Hematopoietic multipotent progenitor cell treated with erythropoietin and hydrocortisone succinate and interleukin-3 and kit ligand, for 4 days (in vitro differentiated cells): ENCODE results near the gene ANKRD35.

Experiments
- DNase-seq: peaks from one replicate; pipeline ENCODE4 v3.0.0-alpha.2; 2015

Gene ANKRD35

DNA sequence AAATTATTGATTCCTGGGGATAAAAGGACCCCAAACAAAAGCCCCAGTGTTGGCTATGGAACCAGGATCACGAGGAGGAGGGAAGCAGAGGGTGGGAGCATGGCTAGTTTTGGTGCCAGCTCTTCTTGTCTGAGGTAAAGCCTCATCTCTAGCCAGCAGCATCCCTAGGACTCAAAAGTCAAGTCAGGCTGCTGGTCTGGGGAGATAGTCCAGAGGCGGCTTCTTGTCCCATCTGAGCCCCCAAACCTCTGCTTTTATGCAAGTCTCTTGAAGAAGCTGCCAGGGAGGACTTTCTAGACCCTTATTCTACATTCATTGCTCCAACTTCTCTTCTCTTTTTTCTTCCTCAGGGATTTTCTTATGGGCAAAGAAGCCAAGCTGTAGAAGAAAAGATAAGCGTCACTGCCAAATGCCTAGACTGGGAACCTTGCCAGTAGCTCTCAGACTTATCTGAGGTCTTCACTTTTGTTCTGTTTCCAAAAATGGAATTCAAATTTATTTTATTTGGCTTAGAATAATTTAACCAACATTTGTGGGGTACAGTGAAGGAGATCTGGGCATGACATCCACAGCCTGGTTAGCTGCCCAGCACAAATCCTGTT, 6.9 kb upstream of the ANKRD35 start:
- peak; percentile 90 for DNase-seq

- DNase-seq: peak; percentile 82
Measured at GRCh38 chr1:145891587-145892485, 6.2 kb upstream of the ANKRD35 start.

- no peak for DNase-seq
Measured at GRCh38 chr1:145891143-145891542, 5.5 kb upstream of the ANKRD35 start.

- DNase-seq: no peak
Measured at GRCh38 chr1:145889722-145890121, 4.1 kb upstream of the ANKRD35 start.

- no peak for DNase-seq
Measured at GRCh38 chr1:145887631-145888030, 2.0 kb upstream of the ANKRD35 start.

GRCh38 chr1:145886816-145887215, 1.1 kb upstream of the ANKRD35 start:
- DNase-seq: no peak

DNA sequence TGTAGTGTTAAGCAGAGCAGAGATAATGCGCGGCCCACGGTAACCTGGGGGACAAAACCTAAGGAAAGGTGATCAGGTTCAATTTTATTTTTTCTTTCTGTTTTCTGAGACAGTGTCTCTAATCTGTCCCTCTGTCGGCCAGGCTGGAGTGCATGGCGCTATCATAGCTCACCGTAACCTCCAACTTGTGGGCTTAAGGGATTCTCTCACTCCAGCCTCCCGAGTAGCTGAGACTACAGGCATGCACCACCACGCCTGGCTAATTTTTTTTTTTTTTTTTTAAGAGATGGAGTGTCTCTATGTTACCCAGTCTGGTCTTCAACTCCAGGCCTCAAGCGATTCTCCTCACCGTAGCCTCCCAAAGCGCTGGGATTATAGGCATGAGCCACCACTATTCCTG, 724 bp upstream of the ANKRD35 start:
- peak; percentile 34 for DNase-seq

- DNase-seq: no peak
Measured at GRCh38 chr1:145884675-145885074, 991 bp downstream of the ANKRD35 start.

DNA sequence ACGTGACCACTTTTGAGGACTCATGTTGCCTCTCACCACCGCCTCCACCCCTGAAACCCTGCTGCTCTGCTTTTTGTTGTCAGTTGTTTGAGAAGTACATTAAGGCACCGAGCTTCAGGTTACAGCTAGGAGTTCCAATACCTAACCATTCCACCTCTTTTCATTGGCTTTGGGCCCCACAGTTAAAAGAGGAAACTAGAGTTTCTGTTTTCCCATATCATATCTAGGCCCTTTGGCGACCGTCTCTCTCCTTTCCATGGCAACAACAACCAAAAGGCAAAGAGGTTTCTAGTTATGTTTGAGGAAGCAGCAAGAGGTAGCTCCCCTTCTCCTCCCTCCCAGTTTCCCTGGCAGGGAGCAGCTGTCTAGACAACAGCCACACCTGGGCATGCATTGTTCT, 5.9 kb downstream of the ANKRD35 start:
- DNase-seq: peak; percentile 69

DNA sequence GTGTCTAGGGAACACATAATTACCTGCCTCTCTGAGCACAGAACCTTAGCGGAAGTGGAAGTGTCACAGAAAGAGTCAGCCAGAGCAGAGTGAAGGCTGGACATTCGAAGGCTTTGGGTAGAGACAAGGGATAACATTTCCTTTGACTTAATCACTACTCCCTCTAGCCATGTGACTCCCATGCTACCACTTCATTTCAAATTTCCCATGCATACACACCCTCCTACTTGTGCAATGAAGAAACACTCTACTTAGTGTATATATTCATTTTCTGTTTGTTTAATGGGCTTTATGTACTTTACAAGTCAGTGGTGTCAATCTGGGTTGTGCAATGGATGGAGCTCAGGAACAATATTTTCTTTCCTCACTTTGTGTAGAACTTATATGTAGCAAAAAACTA, 6.9 kb downstream of the ANKRD35 start:
- DNase-seq: no peak

DNA sequence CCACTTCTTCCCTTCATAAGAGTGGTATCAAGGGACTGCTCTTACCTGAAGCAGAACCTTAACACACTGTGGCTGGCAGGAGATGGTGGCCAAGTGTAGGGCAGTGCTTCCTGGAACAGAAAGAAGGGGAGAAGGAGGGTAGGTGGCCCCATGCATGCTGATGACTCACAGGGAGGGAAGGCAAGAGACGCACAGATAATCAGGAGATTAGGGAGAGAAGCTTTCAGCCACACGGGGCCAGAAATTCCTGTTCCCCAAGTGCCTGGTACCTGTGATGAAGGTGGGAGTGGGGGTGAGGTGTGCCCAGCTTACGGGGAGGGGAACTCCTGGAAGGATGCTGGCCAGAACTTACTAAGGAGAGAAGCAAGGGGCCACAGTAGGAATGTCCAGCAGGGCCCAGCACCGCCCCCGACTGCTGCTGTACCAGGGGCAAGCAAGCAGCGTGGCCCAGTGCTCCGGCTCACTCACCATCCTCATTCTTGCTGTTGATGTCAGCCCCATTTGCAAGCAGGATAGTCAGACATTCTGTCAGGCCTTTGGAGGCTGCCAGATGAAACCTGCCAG, 7.7 kb downstream of the ANKRD35 start:
- DNase-seq: peak; percentile 18

GRCh38 chr1:145874646-145875045, 11.0 kb downstream of the ANKRD35 start:
- DNase-seq: no peak

- peak; percentile 76 for DNase-seq
Measured at GRCh38 chr1:145871994-145872924, 13.4 kb downstream of the ANKRD35 start.

- DNase-seq: no peak
Measured at GRCh38 chr1:145868232-145868631, 17.4 kb downstream of the ANKRD35 start.

DNA sequence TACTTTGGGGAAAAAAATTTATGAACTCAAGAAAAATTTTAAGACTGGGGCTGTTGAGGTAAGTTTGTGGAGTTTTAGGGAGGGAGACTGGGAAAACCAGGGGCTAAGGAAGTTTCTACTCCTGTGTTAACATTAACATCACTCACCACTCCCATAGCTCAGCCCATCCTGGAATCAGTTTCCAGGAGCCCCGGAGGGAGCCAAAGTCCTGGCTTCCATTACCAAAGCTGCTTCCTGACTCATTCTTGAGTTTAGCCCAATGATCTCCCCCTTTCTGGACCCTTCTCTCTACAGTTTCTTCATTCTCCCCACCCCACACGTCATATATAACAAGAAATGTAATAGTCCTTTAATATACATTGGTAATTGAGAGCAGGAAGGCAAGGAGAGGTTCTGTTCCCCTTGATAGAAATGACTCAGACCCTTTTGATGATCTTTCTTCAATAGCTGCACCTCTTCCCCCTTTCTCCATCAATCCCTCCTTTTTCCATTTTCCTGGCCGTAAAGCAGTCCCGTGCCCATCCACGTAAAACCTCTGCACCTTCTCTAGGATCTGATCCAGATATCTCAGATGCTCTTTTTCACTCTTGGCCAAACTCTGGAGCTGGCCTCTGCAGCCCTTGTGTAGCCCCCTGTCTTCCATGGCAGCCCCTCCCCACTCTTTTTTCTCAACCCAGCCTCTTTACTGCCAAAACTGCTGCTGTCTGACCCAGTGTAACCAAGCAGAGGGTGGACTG, 22.2 kb downstream of the ANKRD35 start:
- no peak for DNase-seq

- DNase-seq: peak; percentile 94
Measured at GRCh38 chr1:145859491-145860023, 26.1 kb downstream of the ANKRD35 start.

GRCh38 chr1:145858901-145859490, 26.7 kb downstream of the ANKRD35 start, which contains the start of gene PIAS3:
TSS of gene PIAS3 (minus strand) at chr1:145859081. CDS start at chr1:145858990, 91 bp downstream.
- peak; percentile 98 for DNase-seq

- DNase-seq: peak; percentile 74
Measured at GRCh38 chr1:145858238-145858900, 27.3 kb downstream of the ANKRD35 start.

GRCh38 chr1:145857170-145857569, 28.5 kb downstream of the ANKRD35 start:
- DNase-seq: no peak

DNA sequence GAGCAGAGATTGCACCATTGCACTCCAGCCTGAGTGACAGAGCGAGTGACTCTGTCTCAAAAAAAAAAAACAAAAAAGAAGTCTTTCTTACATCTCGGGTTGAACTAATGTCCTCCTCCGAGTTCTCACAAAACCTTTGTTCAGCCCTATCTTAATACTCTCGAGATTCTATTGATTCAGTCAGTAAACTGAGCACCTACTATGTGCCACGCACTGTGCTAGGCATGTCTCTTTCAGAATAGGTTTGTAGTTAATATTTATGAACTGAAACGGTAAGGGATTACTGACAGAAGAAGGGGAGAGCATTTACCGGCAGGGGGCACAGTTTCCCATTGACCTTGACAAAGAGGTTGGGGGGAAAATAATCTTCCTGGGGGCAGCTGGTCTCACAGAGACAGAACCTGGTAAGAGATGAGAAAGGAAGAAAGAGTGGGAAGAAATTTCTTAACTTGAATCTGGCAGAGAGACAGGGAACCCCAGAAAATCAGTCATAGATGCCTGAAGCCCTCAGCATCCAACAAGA, 30.2 kb downstream of the ANKRD35 start:
- DNase-seq: no peak
